Ecto neural progenitor cell (in vitro differentiated cells): ENCODE measurements around the gene PPP1R15B.

Experiments
- DNase-seq: peaks from one replicate; pipeline ENCODE4 v3.0.0-alpha.2; 2018; ENCODE audit warnings: low spot score

PPP1R15B gene

GRCh38 chr1:204367193-204367858 lies 44.3 kb downstream of the PPP1R15B start:
- DNase-seq = no peak

GRCh38 chr1:204366759-204367158 lies 44.9 kb downstream of the PPP1R15B start:
- DNase-seq = no peak

GRCh38 chr1:204363335-204364114 lies 48.1 kb downstream of the PPP1R15B start:
- DNase-seq = peak; percentile 82

GRCh38 chr1:204362984-204363334 lies 48.7 kb downstream of the PPP1R15B start:
- no peak for DNase-seq

- no peak for DNase-seq
Observed at GRCh38 chr1:204361781-204362180, 49.8 kb downstream of the PPP1R15B start.

- DNase-seq = no peak
Observed at GRCh38 chr1:204361341-204361771, 50.3 kb downstream of the PPP1R15B start.

GRCh38 chr1:204360314-204360713 lies 51.3 kb downstream of the PPP1R15B start:
- no peak for DNase-seq

- peak; percentile 80 for DNase-seq
Observed at GRCh38 chr1:204359474-204360255, 52.0 kb downstream of the PPP1R15B start, which contains the start of gene PLEKHA6. TSS of gene PLEKHA6 (minus strand) at chr1:204359929. CDS start at chr1:204273727, 86,202 bp downstream.

GRCh38 chr1:204359131-204359473 lies 52.5 kb downstream of the PPP1R15B start:
- no peak for DNase-seq

- DNase-seq = no peak
Observed at GRCh38 chr1:204358605-204359004, 53.0 kb downstream of the PPP1R15B start.

GRCh38 chr1:204357551-204358490 lies 53.8 kb downstream of the PPP1R15B start:
- no peak for DNase-seq

- no peak for DNase-seq
Observed at GRCh38 chr1:204356997-204357396, 54.6 kb downstream of the PPP1R15B start.

- no peak for DNase-seq
Observed at GRCh38 chr1:204355913-204356312, 55.7 kb downstream of the PPP1R15B start.

- DNase-seq = no peak
Observed at GRCh38 chr1:204354579-204354978, 57.0 kb downstream of the PPP1R15B start.
